HG03469 (cell line): ENCODE measurements around the gene BCL6.
"Not testable (repeated sequence)": the region's sequence is repeated elsewhere in the genome, so short reads cannot be mapped to it uniquely, and the experiment has no call there.

Experiments
- ATAC-seq: cut with Tn5 transposase; IDR thresholded peaks from one replicate; pipeline ENCODE4 v1.9.1; 2021; ENCODE audit warnings: mild to moderate bottlenecking, moderate library complexity, moderate number of reproducible peaks; ENCODE audit not compliant: unreplicated experiment

The BCL6 gene

DNA sequence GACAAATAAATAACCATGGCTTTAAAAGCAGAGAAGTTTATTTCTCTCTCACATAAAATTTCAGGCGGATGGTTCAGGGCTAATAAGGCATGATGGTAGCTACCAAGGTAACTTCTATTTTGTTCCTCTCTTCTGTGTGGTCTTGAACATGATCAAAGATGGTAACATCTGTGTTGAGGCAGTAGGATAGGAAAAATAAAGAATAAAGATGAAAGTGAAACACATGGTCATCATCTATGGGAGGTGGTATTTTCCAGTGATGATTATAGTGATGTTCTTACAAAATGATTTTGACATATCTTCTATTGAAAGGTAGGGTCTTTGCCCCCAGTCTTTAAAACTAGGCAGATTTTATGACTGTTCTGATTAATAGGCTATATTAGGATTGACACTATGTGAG, 60.8 kb downstream of the BCL6 start:
- ATAC-seq: no peak

DNA sequence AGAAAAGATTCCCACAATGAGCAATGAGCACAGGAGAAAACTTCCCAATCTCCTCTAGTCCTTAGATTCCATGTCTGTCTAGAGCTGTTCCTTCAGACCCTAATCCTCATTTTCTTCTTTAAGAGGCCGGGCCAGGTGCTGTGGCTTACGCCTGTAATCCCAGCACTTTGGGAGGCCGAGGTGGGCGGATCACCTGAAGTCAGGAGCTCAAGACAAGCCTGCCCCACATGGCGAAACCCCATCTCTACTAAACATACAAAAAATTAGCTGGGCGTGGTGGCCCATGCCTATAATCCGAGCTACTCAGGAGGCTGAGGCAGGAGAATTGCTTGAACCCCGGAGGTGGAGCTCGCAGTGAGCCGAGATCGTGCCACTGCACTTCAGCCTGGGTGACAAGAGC, 63.5 kb downstream of the BCL6 start:
- ATAC-seq: not testable (repeated sequence)

DNA sequence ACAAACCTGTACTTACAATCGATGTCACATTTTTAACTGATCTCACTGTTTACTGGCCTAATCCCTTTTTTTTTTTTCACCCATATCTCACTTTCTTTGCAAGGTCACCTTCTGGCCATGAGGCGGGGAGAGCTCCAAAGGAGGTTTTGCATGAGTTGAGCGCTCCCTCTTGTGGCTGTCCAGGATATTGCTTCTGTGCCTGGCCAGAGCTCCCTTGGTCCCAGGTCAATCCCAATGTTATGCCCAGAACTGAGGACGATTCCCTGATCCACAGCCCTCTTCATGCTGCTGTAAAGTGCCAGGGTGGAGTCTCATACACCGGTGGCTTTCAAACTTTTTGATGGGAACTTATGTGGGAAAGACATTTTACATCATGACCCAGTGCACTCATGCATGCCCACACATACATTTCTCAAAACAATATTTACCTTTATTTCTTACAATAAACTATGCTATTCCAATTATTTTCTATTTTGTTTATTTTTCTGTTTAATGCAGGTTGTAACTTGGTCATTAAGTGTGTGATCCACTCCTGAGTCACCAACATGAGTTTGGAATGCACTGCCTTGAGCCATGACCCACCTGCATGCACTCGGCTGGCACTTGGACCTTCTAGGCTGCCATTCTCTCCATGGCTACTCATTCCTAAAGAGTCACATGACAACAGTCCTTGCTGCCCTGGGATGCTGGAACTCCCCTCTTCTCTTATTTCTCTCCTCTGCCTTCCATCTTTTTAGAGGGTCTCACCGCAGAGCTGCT, 65.5 kb downstream of the BCL6 start:
- ATAC-seq: no peak

DNA sequence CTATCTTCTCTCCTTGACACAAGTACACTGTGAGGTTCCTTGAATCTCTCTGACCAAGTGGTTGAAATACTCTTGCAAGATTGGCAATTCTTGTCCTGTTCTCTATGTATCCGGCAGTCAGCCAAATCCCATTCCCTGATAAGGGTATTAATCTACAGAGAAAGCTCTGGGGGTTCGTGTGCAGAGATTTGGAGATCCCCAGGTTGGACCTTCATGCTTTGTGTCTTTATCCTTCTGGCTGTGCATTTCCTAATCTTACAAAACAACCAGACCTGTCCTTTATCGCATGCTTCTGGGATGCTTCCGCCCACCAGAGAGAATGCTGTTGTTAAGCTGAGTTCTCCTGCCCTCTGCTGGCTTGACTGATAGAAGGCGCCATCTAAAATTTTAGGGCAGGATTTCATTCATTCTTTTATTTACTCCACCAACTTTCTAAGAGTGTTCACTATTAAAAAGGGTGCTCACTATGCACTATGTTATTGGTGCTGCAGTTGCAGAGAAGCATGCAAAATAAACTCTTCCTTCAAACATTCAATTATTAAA, 66.5 kb downstream of the BCL6 start:
- ATAC-seq: no peak

DNA sequence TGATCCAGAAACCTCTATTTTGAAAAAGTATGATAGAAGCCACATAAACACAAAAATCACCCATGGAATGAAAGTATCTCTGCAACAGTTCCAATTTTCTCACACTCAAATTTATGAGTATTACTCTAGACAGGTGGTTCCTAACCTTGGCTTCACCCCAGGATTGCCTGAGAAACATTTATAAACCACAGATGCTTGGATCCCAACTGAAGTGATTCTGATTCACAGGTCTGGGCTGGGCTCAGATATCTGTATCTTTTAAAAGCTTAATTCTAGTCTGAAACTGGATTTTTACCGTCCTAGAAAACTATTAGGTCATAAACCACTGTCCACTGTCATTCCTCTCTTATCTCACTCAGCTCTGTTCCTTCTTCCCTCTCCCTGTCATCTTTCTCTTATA, 67.7 kb downstream of the BCL6 start:
- ATAC-seq: no peak

DNA sequence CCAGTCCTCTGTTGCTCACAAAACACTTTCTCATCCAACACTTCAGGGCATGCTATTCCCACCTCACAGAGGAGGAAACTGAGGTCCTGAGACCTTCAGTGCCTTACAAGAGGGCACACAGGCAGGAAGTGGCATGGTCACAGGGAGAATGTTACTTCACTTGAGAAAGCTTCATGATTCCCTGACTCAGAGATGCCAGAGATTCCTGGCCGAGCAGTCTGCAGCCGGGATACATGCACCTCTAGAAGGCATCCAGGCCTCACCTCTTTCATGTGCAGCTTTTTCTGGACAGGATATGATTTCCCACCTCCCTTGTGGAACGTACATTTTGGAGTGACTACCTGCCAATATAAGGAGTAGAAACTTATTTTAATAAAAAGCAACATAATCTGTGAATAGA, 72.3 kb downstream of the BCL6 start:
- no peak for ATAC-seq
